ENCODE measurements around the gene DPH6. TPM values are rescaled to one million over a fixed set of nuclear protein-coding genes. Genes with fewer than 3 reads are reported as not detected.

Gene DPH6
- total RNA-seq, 1 experiment from 2014 or later = 18.9 TPM

DNA sequence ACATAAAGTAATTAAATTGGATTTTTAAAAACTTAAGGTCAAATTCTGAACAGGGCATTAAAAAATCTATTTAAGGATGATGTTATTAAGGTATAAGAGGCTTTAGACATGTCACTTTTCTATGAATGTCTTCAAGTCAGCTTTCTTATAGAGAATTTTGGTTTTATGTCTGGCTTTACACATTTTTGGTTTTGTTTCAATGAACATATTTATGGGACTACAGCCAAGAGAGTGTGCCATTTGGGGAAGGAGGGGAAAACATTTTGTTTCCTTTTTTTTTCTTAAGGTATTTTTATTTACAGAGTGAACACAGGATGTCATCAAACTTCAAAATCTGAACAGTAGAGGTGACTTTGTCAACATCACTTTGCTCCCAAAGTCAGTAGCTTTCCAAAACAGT, 222.8 kb downstream of the DPH6 start:
- in situ Hi-C loops (cut with HindIII; ENCODE audit: low pct_unique_long_range_greater_than_20kb, low sequenced_read_pairs) = no loop called here
- no peak for DNase-seq (ENCODE audit: low read depth)

DNA sequence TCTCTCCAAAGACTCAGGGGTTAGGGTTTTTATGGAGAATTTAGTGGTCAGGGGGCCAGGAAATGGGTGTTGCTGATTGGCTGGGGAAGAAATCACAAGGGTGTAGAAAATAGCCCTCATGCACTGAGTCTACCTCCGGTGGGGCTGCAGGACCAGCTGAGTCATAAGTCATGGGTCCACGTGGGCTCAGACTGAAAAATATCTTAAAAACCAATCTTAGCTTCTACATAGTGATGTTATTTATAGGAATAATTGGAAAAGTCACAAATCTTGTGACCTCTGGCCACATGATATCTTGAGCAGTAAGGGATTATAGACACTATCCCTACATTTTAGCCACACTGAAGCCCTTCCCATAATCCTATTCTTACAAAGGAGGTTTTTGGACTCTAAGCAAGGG, 224.0 kb downstream of the DPH6 start:
- DNase-seq (ENCODE audit: low read depth) = no peak
- in situ Hi-C loops (cut with HindIII; ENCODE audit: low pct_unique_long_range_greater_than_20kb, low sequenced_read_pairs) = no loop called here

DNA sequence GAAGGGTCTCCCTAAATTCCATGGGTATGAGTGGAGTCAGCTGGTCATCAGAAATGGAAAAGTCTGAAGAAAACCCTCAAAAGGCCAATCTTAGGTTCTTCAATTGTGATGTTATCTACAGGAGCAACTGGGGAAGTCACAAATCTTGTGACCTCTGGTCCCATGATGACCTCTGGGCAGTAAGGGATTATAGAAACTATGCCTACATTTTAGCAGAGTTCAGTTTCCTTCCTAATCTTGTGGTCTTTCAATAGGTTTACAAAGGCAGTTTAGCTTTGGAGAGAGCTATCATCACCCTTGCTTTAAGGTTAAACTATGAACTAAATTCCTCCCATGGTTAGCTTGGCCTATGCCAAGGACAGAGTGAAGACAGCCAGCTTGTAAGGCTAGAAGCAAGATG, 225.1 kb downstream of the DPH6 start:
- in situ Hi-C loops (cut with HindIII; ENCODE audit: low pct_unique_long_range_greater_than_20kb, low sequenced_read_pairs) = no loop called here
- DNase-seq (ENCODE audit: low read depth) = no peak
